Placental pericyte (primary cell): ENCODE measurements around the gene SIRT3. TPM values are rescaled to one million over a fixed set of nuclear protein-coding genes. Genes with fewer than 3 reads are reported as not detected.

ENCODE experiments used
- total RNA-seq: library from RNA; depleted of rRNA; stranded (reverse); fragments of >200 nt; gene quantifications from 2 replicates; pipeline ENCODE4 v1.2.3, GENCODE V29; 2012

Gene SIRT3
- 6.9 and 9.4 TPM in 2 replicates for total RNA-seq

GRCh38 chr11:235997-236773 is at the start of gene SIRT3:
TSS of gene SIRT3 (minus strand) at chr11:236342. CDS start at chr11:236328, 14 bp downstream.

GRCh38 chr11:278001-278951 is 42.1 kb upstream of the SIRT3 start, which contains the start of gene NLRP6:
TSS of gene NLRP6 (plus strand) at chr11:278407. CDS start at chr11:278570, 163 bp downstream.

GRCh38 chr11:236774-237767 is 929 bp upstream of the SIRT3 start, which contains the start of gene PSMD13:
TSS of gene PSMD13 (plus strand) at chr11:236976. CDS start at chr11:237050, 74 bp downstream.

GRCh38 chr11:207208-207862 is 28.8 kb downstream of the SIRT3 start, which contains the start of the genes BET1L and RIC8A:
TSS of gene BET1L (minus strand) at chr11:207399. CDS start at chr11:207321, 78 bp downstream.
TSS of gene RIC8A (plus strand) at chr11:207708. CDS start at chr11:208855, 1,147 bp downstream.

GRCh38 chr11:192674-193128 is 43.4 kb downstream of the SIRT3 start, which contains the start of gene SCGB1C1:
TSS of gene SCGB1C1 (plus strand) at chr11:193078. CDS start at chr11:193100, 22 bp downstream.

Other genes with a start within 250 kb of the SIRT3 start
- not detected in 2 replicates for gene SCGB1C1, start 43.3 kb downstream of the SIRT3 start, total RNA-seq
- 30.8 and 33.7 TPM in 2 replicates for gene BET1L, start 28.9 kb downstream of the SIRT3 start, total RNA-seq
- gene RIC8A, start 28.6 kb downstream of the SIRT3 start, total RNA-seq = 166 and 246 TPM in 2 replicates
- gene PSMD13, start 634 bp upstream of the SIRT3 start, total RNA-seq = 123 and 195 TPM in 2 replicates
- not detected in 2 replicates for gene NLRP6, start 42.1 kb upstream of the SIRT3 start, total RNA-seq
- gene PGGHG, start 52.8 kb upstream of the SIRT3 start, total RNA-seq = 6.3 and 7.3 TPM in 2 replicates
- not detected in 2 replicates for gene IFITM5, start 63.2 kb upstream of the SIRT3 start, total RNA-seq
- gene IFITM2, start 71.5 kb upstream of the SIRT3 start, total RNA-seq = 19.6 and 56.2 TPM in 2 replicates
- 25.3 and 136 TPM in 2 replicates for gene IFITM1, start 77.7 kb upstream of the SIRT3 start, total RNA-seq
- gene IFITM3, start 84.5 kb upstream of the SIRT3 start, total RNA-seq = 45.5 and 328 TPM in 2 replicates
- 1.1 TPM in 2 replicates for gene B4GALNT4, start 133.2 kb upstream of the SIRT3 start, total RNA-seq
- gene PKP3, start 157.9 kb upstream of the SIRT3 start, total RNA-seq = 0.66 and 1.3 TPM in 2 replicates
- 18.2 and 21.9 TPM in 2 replicates for gene SIGIRR, start 178.7 kb upstream of the SIRT3 start, total RNA-seq
- gene ANO9, start 205.7 kb upstream of the SIRT3 start, total RNA-seq = not detected in 2 replicates
- 58.3 and 80.3 TPM in 2 replicates for gene PTDSS2, start 213.9 kb upstream of the SIRT3 start, total RNA-seq